HG03045 (cell line): ENCODE data around the gene MIGA1.
"Not testable (repeated sequence)": the region's sequence is repeated elsewhere in the genome, so short reads cannot be mapped to it uniquely, and the experiment has no call there.

Source experiments
- ATAC-seq: cut with Tn5 transposase; IDR thresholded peaks from one replicate; pipeline ENCODE4 v1.9.1; 2021; ENCODE audit warnings: mild to moderate bottlenecking, moderate library complexity; ENCODE audit not compliant: unreplicated experiment

MIGA1 gene

DNA sequence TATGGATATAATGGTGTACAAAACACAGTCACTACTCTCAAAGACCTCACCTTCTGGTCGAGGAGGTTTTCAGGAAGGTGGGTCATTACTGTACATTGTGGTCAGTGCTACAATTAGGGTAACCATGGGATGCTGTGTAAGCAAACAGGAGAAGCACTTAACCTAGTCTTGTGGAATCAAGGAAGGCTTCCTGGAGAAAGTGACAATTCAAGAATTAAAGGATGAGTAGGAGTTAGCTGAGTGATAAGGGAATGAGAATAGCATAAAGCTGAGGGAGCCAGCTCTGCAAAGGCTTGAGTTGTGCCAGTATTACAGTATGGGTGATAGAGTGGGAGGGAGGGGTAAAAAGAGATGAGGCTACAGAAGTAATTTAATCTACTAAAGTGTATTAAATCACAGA, 126.2 kb downstream of the MIGA1 start:
- ATAC-seq = no peak

DNA sequence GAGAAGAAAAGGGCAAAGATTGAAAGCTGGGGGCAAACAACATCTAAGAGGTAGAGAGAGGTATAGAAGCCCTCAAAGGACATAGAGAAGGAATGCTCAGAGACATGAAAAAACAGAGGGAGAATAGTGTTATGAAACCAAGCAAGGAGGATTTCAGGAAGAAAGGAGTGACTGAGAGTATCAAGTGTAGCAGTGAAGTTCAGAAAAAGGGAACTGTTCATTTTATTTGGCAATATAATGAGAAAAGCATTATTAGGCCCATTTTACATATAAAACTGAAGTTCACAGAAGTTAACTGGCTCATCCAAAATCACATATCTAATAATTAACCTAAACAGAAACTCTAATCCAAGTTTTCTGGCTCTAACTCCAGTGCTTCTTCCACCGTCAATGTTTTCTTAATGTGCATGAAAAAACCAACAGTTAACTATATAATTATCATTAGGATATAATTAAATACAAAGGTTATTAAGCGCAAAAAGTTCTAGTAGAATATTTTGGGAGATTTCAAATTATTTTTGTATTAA, 126.6 kb downstream of the MIGA1 start:
- no peak for ATAC-seq

DNA sequence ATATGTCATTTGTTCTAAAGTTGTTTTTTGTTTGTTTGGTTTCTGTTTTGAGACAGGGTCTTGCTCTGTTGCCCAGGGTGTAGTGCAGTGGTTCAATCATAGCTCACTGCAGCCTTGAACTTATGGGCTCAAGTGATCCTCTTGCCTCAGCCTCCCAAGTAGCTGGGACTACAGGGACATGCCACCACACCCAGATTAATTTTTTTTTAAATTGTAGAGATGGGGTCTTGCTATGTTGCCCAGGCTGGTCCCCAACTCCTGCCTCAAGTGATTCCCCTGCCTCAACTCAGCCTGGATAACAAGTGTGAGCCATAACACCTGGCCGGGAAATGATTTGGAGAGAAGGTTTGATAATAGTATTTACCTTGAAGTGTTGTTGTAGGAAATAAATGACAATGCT, 127.2 kb downstream of the MIGA1 start:
- ATAC-seq = no peak

DNA sequence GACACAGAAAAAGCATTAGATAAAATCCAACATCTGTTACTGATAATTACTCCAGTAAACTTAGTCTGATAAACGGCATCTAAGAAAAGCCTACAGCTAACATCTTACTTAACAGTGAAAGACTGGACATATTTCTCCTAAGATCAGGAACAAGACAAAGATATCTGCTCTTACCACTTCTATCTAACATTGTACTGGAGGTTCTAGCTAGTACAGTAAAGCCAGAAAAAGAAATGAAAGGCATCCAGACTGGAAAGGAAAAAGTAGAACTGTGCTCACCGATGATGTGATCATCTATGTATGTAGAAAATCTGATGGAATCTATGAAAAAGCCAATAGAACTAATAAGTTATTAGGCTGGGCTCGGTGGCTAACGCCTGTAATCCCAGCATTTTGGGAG, 130.7 kb downstream of the MIGA1 start:
- no peak for ATAC-seq

DNA sequence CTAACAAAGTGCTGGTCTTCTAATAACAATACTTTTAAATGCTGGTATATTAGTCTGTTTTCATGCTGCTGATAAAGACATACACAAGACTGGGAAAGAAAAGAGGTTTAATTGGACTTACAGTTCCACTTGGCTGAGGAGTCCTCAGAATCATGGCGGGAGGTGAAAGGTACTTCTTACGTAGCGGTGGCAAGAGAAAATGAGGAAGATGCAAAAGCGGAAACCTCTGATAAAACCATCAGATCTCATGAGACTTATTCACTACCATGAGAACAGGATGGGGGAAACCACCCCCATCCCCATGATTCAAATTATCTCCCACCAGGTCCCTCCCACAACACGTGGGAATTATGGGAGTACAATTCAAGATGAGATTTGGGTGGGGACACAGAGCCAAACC, 139.5 kb downstream of the MIGA1 start:
- ATAC-seq = not testable (repeated sequence)

DNA sequence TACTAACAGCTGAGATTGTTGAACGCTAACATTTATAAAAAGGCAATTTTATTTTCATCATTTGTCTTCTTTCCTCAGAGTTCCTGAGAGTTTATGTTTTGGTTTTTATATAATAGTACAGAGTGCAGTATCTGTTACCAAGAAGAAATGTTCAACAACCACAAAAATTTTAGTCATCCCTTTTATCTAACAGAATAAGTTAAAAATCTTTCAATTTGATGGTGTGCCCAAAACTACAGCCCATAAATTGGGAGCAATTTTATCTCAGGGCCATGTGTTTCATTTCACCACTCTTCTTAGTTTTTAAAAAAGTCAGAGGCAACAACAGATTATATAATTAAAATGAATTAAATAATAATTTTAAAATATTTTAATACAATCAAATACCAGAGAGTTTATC, 146.1 kb downstream of the MIGA1 start:
- no peak for ATAC-seq

DNA sequence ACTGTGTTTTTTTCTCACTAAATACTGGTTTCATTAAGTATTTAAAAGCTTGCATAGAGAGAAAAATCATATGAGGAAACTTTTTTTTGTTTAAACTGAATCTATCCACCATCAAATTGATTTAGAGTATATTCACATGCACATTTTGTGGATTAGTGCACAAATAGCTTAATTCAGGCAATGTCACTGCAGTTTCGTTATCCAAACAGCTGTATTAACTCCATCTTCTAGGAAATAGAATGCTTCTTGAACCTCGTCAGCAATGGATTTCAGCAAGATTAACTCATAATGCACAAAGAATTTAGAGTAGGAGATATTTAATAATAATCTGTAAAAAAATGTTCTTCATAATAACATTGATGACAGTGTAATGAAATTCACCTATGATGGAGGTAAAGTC, 146.5 kb downstream of the MIGA1 start:
- no peak for ATAC-seq

DNA sequence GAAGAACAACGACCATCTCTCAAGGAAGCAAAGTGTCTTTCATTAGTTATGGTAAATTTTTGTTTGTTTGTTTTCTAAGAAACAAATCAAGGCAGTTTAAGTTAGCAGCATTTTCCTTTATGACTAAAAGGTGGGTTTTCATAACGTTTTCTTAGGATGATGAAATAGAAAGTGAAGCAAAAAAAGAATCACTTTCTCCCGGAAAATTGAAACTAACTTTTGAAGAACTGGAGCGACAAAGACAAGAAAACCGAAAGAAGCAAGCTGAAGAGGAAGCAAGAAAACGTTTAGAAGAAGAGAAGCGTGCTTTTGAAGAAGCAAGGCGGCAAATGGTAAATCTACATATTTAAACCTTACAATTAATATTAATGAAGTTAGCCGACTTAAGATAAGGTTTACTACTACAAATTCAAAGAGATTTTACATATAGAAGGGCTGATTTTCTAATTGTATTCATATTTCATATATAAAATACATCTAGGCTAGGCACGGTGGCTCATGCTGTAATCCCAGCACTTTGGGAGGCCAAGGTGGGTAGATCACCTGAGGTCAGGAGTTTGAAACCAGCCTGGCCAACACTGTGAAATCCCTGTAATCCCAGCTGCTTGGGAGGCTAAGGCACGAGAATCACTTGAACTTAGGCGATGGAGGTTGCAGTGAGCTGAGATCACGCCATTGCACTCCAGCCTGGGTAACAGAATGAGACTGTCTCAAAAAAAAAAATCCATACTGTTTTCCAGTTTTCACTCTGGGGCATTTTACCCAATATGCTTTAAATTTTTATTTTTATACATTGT, 147.3 kb downstream of the MIGA1 start:
- ATAC-seq = no peak

DNA sequence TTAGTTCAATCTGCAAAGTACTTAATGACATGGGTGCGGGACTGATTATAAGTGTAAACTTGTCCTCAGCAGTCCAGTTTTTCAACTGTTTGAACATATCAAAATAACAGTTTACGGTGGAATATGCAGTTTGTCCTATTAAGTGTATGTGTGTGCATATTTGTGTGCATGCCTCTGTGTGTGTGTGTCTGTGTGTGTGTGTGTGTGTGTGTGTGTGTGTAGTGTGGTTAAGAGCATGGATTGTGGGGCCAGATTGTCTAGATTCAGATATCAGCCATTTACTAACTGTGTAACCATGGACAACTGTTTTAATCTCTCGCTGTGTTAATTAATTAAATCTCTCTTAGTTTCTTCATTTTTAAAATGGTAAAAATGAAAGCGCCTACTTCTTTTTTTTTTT, 148.0 kb downstream of the MIGA1 start:
- ATAC-seq = no peak
